ENCODE measurements around the gene KRT12.

DNA sequence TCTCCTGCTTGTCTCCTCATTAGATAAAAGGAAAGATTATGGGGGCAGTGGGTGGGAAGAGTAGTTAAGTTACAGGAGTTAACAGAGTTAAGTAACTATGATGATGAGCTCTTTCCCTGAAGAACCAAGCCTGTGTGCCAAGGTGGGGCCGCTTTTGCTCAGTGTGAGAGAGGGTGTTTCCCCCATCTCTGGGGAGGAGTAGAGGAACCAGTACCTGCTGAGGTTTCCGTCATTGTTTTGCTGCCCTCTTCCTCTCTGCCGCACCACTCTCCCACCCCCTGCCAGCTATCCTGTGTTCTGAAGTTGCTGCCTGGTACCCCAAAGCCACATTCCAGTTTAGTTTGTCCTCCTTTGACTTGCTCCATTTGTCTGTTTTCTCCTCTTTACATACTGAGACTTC is 23.8 kb downstream of the KRT12 start:
- TF ChIP-seq, protein P1, sequence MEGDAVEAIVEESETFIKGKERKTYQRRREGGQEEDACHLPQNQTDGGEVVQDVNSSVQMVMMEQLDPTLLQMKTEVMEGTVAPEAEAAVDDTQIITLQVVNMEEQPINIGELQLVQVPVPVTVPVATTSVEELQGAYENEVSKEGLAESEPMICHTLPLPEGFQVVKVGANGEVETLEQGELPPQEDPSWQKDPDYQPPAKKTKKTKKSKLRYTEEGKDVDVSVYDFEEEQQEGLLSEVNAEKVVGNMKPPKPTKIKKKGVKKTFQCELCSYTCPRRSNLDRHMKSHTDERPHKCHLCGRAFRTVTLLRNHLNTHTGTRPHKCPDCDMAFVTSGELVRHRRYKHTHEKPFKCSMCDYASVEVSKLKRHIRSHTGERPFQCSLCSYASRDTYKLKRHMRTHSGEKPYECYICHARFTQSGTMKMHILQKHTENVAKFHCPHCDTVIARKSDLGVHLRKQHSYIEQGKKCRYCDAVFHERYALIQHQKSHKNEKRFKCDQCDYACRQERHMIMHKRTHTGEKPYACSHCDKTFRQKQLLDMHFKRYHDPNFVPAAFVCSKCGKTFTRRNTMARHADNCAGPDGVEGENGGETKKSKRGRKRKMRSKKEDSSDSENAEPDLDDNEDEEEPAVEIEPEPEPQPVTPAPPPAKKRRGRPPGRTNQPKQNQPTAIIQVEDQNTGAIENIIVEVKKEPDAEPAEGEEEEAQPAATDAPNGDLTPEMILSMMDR (conservative IDR thresholded peaks at IDR 0.05; ENCODE audit: low read depth, low read length), result no peak
- no peak for TF ChIP-seq CHD1 (IDR thresholded peaks at IDR 0.05; ENCODE audit: low read depth, low read length)

Measured in IMR-90 (cell line).